CD4-positive, alpha-beta T cell (primary cell): ENCODE measurements around the gene HOXA3. TPM values are rescaled to one million over a fixed set of nuclear protein-coding genes. Genes with fewer than 3 reads are reported as not detected.

Source experiments
- ATAC-seq: fragments of 200-7000 bp; cut with Tn5 transposase; one replicate; pipeline ENCODE4 v1.10.0; 2022; ENCODE audit warnings: mild to moderate bottlenecking; ENCODE audit not compliant: poor library complexity
- CTCF ChIA-PET: fragments of 350-600 bp; sonication (Branson Sonifier 250); formaldehyde crosslinking; loops from one replicate; lab custom pipeline; 2021; ENCODE audit warnings: antibody characterized with exemption, inconsistent platforms; lab: Charles Lee
- POLR2A ChIA-PET: fragments of 350-600 bp; sonication (Branson Sonifier 250); formaldehyde crosslinking; loops from one replicate; lab custom pipeline; 2021; ENCODE audit warnings: antibody characterized with exemption, inconsistent platforms; lab: Charles Lee
- DNase-seq, 14 experiments: peaks; one replicate each; pipeline ENCODE4 v3.0.0-alpha.2; 2013 to 2020; ENCODE audit warnings: mixed read lengths in 2 of 14
- H3K27ac ChIP-seq, 2 donors: one replicate each; pipeline versions ENCODE4 v1.5.1 to v1.7.0; 2013; ENCODE audit warnings: low read length in 2 of 2, low read depth in 1 of 2, mild to moderate bottlenecking in 1 of 2
- H3K27me3 ChIP-seq, 2 experiments: 1 replicate in 1 of 2; 2 replicates in 1 of 2; pipeline versions ENCODE4 v1.6.1 to v1.7.0; 2013; ENCODE audit warnings: low read length in 2 of 2, control low read depth in 1 of 2, mild to moderate bottlenecking in 1 of 2, moderate library complexity in 1 of 2; ENCODE audit not compliant: insufficient read depth in 2 of 2, control insufficient read depth in 1 of 2
- H3K36me3 ChIP-seq: one replicate; pipeline ENCODE4 v1.6.1; 2013; ENCODE audit warnings: low read length, control low read depth; ENCODE audit not compliant: insufficient read depth
- H3K4me1 ChIP-seq: one replicate; pipeline ENCODE4 v1.6.1; 2013; ENCODE audit warnings: low read length, control low read depth; ENCODE audit not compliant: insufficient read depth
- H3K4me3 ChIP-seq: one replicate; pipeline ENCODE4 v1.5.1; 2013; ENCODE audit warnings: mild to moderate bottlenecking, low read length, moderate library complexity
- H3K9me3 ChIP-seq, 2 experiments: 1 replicate in 1 of 2; 2 replicates in 1 of 2; pipeline versions ENCODE4 v1.6.1 to v1.7.0; 2013; ENCODE audit warnings: low read length in 2 of 2, mild to moderate bottlenecking in 2 of 2, control low read depth in 1 of 2, moderate library complexity in 1 of 2; ENCODE audit not compliant: control insufficient read depth in 1 of 2, insufficient read depth in 1 of 2
- H3K27ac Mint-ChIP-seq: one replicate; pipeline ENCODE4 v1.8.0; 2020; ENCODE audit warnings: mixed read lengths
- H3K27me3 Mint-ChIP-seq: one replicate; pipeline ENCODE4 v1.8.0; 2021; ENCODE audit warnings: mixed read lengths
- H3K36me3 Mint-ChIP-seq: one replicate; pipeline ENCODE4 v1.8.0; 2021; ENCODE audit warnings: low read depth, mixed read lengths
- H3K4me1 Mint-ChIP-seq: one replicate; pipeline ENCODE4 v1.8.0; 2021; ENCODE audit warnings: low read depth, mixed read lengths
- H3K4me3 Mint-ChIP-seq: one replicate; pipeline ENCODE4 v1.8.0; 2020; ENCODE audit warnings: mild to moderate bottlenecking, mixed read lengths
- H3K9me3 Mint-ChIP-seq: one replicate; pipeline ENCODE4 v1.8.0; 2020; ENCODE audit warnings: mixed read lengths
- intact Hi-C, 2 experiments: fragments of 100-400 bp; cut with DNase I in 1 of 2; cut with micrococcal nuclease in 1 of 2; formaldehyde crosslinking; loops; one replicate each; pipeline versions ENCODE4 v1.15.1 to v1.9.0; 2023 to 2025; cut with DNase I, micrococcal nuclease
- total RNA-seq, 174 experiments: library from RNA in 2 of 174; stranded (reverse) in 2 of 174; gene quantifications; one replicate each; pipeline ENCODE4 v1.2.3 and lab custom pipeline; 2021 to 2026
- TF ChIP-seq, protein P1 (sequence below): fragments of 200-600 bp; IDR thresholded peaks from one replicate; pipeline ENCODE4 v1.8.0; 2022; ENCODE audit warnings: antibody characterized with exemption, mild to moderate bottlenecking

Gene HOXA3
- total RNA-seq, 2 experiments from 2014 or later = not detected

DNA sequence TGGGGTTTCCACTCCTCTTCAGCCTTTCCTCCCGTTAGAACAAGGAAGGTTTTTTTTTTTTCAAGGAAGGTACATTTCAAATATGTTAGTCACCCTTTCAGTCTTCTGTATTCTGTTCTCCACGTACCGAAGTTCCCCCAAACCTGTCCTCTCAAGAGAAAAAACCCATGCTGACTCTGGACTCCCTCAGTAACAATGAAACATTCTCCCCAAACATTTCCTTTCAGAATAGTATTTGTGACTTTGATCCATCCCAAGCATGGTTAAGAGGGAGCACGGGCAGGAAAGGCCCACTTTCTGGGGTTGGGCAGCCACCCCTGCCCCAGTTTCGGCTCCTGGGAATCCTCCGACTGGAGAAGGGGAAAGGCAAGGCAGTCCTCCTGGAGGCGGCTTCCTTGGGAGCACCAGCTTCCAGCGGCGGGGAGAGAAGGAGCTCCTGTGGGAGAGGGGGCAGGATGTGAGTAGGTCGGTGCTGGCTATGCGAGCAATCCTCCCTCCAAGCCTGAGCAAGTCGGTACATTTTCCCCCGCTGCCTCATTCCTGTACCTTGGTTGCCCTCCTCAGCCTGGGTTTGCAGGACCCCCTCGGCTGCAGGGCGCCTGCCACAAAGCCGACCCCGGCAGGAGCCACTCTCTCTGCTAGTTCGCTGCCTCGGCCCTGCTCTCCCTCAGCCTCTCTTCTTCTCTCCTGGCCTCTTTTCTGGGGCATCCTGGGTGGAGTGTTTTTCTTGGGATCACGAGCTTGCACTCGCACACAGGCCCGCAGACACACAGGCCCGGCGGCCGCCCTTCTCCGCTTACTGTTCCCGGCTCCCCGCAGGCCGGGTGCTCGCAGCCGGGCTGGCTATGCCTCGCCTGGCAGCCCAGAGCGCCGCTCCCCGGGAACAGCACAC is 54.5 kb downstream of the HOXA3 start:
- Mint-ChIP-seq H3K9me3 (no peaks in the 10 kb centered on the region), H3K4me1 (peaks cover 31% of the 10 kb centered on the region), H3K36me3 (no peaks in the 10 kb centered on the region), H3K4me3 (peak overlapping the region; percentile 90), H3K27me3 (peaks cover 91% of the 10 kb centered on the region), H3K27ac (no peak overlapping the region)
- ATAC-seq (no peak), DNase-seq (no peak)
- Histone ChIP-seq H3K27ac (no peak overlapping the region), H3K4me3 (no peak overlapping the region), H3K36me3 (no peaks in the 10 kb centered on the region), H3K9me3 (peaks cover 0 to 20% of the 10 kb centered on the region in 2 experiments), H3K27me3 (peaks cover 65 to 78% of the 10 kb centered on the region in 2 experiments), H3K4me1 (peaks cover 54% of the 10 kb centered on the region)
- ChIA-PET CTCF (no interaction called here), POLR2A (no interaction called here)
- intact Hi-C loops = loop anchor here in 1 of 2 experiments (10.0 kb wide), 2 partner anchors 233 to 1243 kb away; partner anchors contain the start of gene SKAP2
- TF ChIP-seq, protein P1, sequence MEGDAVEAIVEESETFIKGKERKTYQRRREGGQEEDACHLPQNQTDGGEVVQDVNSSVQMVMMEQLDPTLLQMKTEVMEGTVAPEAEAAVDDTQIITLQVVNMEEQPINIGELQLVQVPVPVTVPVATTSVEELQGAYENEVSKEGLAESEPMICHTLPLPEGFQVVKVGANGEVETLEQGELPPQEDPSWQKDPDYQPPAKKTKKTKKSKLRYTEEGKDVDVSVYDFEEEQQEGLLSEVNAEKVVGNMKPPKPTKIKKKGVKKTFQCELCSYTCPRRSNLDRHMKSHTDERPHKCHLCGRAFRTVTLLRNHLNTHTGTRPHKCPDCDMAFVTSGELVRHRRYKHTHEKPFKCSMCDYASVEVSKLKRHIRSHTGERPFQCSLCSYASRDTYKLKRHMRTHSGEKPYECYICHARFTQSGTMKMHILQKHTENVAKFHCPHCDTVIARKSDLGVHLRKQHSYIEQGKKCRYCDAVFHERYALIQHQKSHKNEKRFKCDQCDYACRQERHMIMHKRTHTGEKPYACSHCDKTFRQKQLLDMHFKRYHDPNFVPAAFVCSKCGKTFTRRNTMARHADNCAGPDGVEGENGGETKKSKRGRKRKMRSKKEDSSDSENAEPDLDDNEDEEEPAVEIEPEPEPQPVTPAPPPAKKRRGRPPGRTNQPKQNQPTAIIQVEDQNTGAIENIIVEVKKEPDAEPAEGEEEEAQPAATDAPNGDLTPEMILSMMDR = no peak

DNA sequence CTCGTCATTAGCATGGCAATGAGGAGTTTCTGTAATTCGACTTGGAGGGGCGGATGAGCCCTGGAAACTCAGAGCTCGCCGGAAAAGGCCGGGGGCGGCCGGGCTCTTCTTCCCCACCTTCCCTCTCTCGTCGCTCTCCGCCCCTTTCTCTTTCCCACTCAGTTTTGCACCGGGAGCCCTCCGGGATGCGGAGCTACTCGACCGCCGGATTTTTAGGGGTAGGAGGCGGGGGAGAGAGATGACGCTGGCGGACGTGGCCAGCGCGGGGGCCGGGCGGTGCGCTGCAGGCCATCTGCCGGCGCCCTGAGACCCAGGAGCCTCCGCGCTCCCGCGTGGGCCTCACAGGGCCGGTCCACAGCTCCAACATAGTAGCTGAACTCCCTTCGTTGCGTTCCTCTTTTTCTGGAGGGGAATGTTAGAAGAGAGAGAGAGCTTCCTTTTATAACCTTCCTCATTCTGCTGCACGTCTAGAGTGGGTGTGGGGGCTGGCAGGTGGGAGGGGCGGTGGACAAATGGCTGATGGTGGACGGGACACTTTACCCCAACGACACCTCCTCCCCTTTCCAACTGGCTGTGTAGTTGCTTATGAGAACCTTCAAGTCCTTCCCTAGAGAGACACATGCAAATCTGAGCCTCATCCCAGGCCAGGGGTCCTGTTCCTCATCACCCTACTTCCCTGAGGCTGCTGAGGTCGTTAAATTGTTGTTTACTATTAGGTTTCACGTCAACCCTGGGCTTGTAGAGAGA is 55.4 kb downstream of the HOXA3 start:
- peaks cover 22% of the 10 kb centered on the region for H3K4me1 Mint-ChIP-seq
- H3K4me3 Mint-ChIP-seq = peak overlapping the region; percentile 90
- peaks cover 91% of the 10 kb centered on the region for H3K27me3 Mint-ChIP-seq
- intact Hi-C loops = loop anchor here in 1 of 2 experiments (10.0 kb wide), 2 partner anchors 232 to 1242 kb away; partner anchors contain the start of gene SKAP2
- Histone ChIP-seq H3K4me1 (peaks cover 45% of the 10 kb centered on the region), H3K27me3 (peaks cover 66 to 78% of the 10 kb centered on the region in 2 experiments), H3K36me3 (no peaks in the 10 kb centered on the region), H3K4me3 (peak overlapping the region; percentile 77), H3K9me3 (peaks cover 0 to 20% of the 10 kb centered on the region in 2 experiments), H3K27ac (no peak overlapping the region)
- TF ChIP-seq, protein P1 = no peak
- no peaks in the 10 kb centered on the region for H3K36me3 Mint-ChIP-seq
- H3K9me3 Mint-ChIP-seq = no peaks in the 10 kb centered on the region
- DNase-seq (peak in 3 of 14 experiments; percentile 15 to 43 (median 38)), ATAC-seq (no peak)
- H3K27ac Mint-ChIP-seq = no peak overlapping the region
- ChIA-PET POLR2A (interaction anchor here (0.5 to 1.2 kb wide), 4 partner anchors 13 to 237 kb away, joined by 3 read pairs; no protein-coding TSS in a partner anchor), CTCF (no interaction called here)
